Mononuclear cell (primary cell): ENCODE measurements around the gene PIEZO1. TPM values are rescaled to one million over a fixed set of nuclear protein-coding genes. Genes with fewer than 3 reads are reported as not detected.

Experiments
- H3K27me3 ChIP-seq: 2 replicates; pipeline ENCODE4 v1.6.0; 2011; ENCODE audit warnings: low read length, control low read depth; ENCODE audit not compliant: insufficient read depth
- H3K4me1 ChIP-seq: 2 replicates; pipeline ENCODE4 v1.5.1; 2011; ENCODE audit warnings: mild to moderate bottlenecking, low read length, control low read depth; ENCODE audit not compliant: insufficient read depth
- H3K4me3 ChIP-seq: 2 replicates; pipeline ENCODE4 v1.5.1; 2011; ENCODE audit warnings: mild to moderate bottlenecking, low read length, moderate library complexity
- H3K9me3 ChIP-seq: 2 replicates; pipeline ENCODE4 v1.5.1; 2011; ENCODE audit warnings: low read depth, mild to moderate bottlenecking, control low read depth, low read length
- total RNA-seq: library from RNA; depleted of rRNA; stranded (reverse); fragments of >200 nt; gene quantifications from one replicate; pipeline ENCODE4 v1.2.3, GENCODE V29; 2012

PIEZO1 gene
- total RNA-seq, 1 donor = 54.5 TPM

DNA sequence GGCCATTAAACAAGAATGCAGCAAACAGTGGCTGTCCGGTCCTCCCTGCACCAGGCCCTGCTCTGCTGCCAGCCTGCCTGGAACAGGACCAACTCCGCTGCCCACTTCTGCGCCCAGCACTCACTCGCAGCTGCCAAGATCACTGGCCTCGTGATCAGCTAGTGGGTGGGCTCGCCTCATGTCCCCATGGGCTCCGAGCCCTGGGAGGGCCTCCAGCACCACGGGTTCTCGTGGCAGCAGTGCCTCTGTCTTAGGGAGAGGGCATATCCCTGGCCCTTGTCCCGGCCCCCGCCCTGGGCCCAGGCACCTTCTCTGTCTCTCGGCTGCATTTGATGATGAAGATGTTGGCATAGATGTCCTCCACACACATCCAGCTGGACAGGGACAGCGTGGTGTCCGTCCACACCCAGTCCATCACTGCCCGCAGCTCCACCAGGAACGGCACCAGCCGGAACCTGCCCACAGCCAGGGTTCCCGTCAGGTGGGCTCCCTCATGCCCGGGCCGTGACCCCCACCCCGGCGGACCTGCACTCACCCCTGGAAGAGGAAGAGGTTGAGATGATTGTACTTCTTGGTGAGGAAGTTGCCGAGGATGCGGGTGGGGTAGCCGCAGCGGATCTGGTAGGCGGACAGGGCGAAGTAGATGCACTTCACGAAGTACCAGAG lies 65.6 kb downstream of the PIEZO1 start:
- no peaks in the 10 kb centered on the region for H3K9me3 ChIP-seq
- H3K27me3 ChIP-seq = no peaks in the 10 kb centered on the region
- H3K4me3 ChIP-seq = no peak overlapping the region
- no peaks in the 10 kb centered on the region for H3K4me1 ChIP-seq

DNA sequence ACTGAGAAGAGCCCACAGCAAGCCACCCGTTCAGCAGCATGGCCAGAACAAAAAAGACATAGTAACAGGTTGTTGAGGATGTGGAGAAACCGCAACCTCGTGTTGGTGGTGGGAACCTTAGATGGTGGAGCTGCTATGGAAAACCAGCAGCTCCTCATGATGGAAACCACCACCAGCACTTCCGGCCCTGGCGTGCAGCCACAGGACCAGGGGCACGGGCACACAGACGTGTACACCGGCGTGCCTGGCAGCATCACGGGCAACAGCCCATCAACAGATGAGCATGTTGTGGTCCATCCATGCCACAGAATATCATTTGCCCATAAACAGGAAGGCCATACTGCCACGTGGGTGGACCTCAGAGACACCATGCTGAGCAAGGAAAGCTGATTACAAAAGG lies 66.8 kb downstream of the PIEZO1 start:
- no peaks in the 10 kb centered on the region for H3K4me1 ChIP-seq
- no peak overlapping the region for H3K4me3 ChIP-seq
- H3K27me3 ChIP-seq = no peaks in the 10 kb centered on the region
- H3K9me3 ChIP-seq = no peaks in the 10 kb centered on the region

DNA sequence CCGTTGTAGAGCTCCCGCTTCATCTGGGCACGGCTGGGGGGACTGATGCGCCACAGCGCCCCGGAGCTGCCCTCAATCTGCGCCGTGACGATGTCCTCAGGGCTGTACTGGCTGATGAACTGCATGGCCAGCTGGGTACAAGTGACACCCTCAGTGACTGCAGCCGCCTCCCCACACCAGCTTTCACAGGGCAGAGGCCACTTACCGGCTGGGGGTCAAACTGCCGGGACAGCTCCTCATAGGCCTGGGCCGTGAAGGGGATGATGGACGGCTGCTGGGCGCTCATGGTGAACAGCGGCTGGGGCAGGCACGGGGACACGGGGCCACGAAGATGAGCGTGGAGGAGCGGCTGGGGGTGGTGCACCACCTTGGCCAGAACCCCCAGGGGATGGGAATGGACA lies 68.4 kb downstream of the PIEZO1 start:
- Histone ChIP-seq H3K9me3 (no peaks in the 10 kb centered on the region), H3K27me3 (no peaks in the 10 kb centered on the region), H3K4me3 (no peak overlapping the region), H3K4me1 (no peaks in the 10 kb centered on the region)

DNA sequence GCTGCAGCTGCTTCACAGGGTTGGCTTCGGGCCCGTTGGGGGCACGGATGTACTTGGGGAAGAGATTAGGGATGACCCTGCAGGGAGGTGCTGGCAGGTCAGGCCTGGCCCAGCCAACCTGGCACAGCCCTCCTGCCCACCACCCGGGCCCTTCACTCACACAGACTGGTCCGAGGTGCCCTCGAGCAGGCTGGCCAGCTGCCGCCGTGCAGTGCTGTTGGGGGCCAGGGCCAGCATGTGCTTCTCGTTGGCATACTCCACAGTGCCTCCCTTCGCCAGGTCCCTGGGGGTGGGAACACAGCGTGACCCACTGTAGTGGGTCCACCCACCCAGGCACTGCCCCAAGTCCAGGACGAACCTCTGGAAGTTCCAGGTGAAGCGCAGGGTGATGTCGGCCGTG lies 68.8 kb downstream of the PIEZO1 start:
- H3K27me3 ChIP-seq = no peaks in the 10 kb centered on the region
- H3K4me1 ChIP-seq = no peaks in the 10 kb centered on the region
- no peaks in the 10 kb centered on the region for H3K9me3 ChIP-seq
- no peak overlapping the region for H3K4me3 ChIP-seq

DNA sequence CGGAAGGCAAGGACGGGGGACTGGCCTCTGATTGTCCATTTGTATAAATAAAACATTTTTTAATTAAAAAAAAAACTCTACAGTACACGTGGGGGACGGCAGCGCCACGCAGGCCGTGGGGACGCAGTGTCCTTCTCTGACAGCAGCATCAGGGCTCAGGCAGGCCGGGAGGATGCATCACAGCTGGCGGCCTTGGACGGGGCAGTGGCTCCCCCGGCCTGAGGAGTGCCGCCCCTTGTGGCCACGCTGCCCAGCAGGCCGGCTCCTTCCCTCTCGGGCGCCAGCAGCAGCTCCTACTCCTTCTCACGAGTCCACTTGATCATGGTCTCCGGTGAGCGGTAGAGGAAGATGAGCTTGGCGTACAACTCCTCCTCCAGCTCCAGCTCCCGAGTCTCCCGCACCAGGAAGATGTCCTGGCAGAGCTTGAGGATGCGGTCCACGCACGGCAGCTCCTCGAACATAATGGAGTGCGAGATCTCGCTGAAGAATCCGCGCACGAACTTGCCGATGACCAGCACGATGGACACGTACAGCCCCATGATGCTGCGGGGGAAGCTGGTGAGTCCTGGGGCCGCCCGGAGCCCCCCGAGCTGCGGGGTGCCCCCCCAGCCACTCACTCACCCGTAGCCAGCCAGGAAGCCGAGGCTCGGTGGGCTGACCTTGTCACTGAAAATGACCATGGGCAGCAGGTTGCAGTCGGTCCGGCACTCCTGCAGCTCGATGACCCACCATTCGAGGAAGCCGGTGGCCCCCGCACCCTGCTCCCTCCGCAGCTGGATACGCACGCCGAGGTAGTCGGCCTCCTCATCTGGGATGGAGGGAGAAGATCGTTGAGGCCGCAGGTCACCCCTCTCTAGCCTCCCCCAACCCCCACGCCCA lies 69.5 kb downstream of the PIEZO1 start:
- Histone ChIP-seq H3K27me3 (no peaks in the 10 kb centered on the region), H3K4me3 (no peak overlapping the region), H3K4me1 (no peaks in the 10 kb centered on the region), H3K9me3 (no peaks in the 10 kb centered on the region)

DNA sequence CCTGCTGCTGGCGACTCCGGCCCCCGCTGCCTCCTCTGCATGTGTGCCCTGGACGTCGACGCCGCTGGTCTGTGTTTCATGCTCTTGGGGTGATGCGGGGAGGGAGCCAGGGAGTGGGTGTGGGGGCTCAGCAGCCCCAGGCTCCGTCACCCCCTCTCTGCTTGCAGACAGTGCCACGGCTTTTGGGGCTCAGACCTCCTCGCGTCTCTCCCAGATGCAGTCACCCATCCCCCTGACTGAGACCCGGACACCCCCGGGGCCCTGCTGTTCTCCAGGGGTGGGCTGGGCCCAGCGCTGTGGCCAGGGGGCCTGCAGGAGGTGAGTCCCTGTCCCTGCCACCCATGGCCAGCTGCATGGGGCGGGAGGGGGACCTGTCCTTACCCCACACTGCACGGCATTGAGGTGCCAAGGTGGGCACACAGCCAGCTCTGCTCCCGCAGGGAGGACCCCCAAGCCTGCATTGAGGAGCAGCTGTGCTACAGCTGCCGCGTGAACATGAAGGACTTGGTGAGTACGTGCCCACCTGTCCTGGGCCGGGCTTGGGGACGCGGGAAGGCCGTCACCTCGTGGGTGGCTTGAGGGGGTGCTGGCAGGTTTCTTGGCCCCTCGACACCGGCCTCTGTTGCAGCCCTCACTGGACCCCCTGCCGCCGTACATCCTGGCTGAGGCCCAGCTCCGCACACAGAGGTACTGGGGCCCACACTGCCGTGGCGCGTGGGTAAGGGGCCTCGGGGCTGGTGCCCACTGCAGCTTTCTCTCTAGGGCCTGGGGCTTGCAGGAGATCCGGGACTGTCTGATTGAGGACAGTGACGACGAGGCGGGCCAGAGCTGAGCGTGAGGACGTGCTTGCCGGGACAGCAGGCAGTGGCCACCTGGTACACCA lies 70.4 kb downstream of the PIEZO1 start:
- Histone ChIP-seq H3K4me3 (no peak overlapping the region), H3K4me1 (no peaks in the 10 kb centered on the region), H3K9me3 (no peaks in the 10 kb centered on the region), H3K27me3 (no peaks in the 10 kb centered on the region)

DNA sequence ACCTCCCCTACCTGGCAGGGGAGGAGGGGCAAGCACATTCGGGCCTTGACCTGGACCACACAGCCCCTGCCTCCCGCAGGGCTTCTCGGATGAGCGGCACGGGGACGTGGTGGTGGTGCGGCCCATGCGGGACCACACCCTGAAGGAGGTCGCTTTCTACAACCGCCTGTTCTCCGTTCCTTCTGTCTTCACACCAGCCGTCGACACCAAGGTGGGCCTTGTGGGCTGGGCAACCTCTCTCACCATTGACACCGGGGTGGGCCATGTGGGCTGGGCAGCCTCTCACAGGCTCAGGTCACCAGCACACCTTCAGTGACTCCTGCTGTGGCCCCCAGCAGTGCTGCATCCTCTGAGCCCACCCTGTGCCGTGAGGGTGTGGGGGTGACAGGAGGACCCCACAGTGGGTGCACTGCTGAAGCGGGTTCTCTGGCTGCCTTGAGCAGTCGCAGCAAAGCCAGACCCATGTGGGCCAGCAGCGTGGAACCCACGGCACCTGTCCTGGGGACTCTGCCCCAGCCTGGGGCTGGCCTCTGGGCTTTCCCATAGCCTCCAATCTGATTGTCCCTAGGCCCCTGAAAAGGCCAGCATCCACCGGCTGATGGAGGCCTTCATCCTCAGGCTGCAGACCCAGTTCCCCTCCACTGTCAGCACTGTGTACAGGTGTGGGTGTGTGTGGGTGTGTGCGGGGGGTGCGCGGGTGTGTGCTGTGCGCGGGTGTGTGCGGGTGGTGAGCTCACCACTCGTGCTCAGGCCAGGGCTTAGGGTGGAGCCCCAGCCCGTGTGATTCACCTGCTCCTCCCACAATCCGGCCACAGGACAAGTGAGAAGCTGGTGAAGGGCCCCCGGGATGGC lies 71.2 kb downstream of the PIEZO1 start:
- Histone ChIP-seq H3K9me3 (no peaks in the 10 kb centered on the region), H3K4me1 (no peaks in the 10 kb centered on the region), H3K27me3 (no peaks in the 10 kb centered on the region), H3K4me3 (no peak overlapping the region)

DNA sequence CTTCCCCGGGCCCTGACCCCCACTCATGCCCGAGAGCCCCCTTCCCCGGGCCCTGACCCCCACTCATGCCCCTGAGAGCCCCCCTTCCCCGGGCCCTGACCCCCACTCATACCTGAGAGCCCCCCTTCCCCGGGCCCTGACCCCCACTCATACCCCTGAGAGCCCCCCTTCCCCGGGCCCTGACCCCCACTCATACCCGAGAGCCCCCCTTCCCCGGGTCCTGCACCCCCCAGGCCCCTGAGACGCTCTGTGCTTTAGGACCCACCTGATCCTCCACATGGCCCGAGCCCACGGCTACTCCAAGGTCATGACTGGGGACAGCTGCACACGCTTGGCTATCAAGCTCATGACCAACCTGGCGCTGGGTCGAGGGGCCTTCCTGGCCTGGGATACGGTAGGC lies 72.0 kb downstream of the PIEZO1 start:
- Histone ChIP-seq H3K4me1 (no peaks in the 10 kb centered on the region), H3K27me3 (no peaks in the 10 kb centered on the region), H3K9me3 (no peaks in the 10 kb centered on the region), H3K4me3 (no peak overlapping the region)

DNA sequence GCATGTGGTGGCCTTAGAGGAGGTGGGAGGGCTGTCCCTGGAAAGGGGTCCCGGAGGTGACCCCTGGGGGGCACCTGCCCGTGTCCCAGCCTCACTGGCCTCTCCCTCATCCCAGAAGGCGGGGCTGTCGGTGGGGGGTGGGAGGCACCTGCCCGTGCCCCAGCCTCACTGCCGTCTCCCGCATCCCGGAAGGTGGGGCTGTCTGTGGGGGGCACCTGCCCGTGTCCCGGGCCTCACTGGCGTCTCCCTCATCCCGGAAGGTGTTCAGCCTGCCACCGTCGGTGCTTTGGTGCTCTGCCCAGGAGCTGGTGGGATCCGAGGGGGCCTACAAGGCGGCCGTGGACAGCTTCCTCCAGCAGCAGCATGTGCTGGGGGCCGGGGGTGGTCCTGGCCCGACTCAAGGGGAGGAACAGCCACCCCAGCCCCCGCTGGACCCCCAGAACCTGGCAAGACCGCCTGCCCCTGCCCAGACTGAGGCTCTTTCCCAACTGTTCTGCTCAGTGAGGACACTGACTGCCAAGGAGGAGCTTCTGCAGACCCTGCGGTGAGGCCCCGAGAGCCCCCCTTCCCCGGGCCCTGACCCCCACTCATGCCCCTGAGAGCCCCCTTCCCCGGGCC lies 72.5 kb downstream of the PIEZO1 start:
- no peaks in the 10 kb centered on the region for H3K9me3 ChIP-seq
- peaks cover 1% of the 10 kb centered on the region for H3K4me1 ChIP-seq
- H3K4me3 ChIP-seq = no peak overlapping the region
- no peaks in the 10 kb centered on the region for H3K27me3 ChIP-seq

DNA sequence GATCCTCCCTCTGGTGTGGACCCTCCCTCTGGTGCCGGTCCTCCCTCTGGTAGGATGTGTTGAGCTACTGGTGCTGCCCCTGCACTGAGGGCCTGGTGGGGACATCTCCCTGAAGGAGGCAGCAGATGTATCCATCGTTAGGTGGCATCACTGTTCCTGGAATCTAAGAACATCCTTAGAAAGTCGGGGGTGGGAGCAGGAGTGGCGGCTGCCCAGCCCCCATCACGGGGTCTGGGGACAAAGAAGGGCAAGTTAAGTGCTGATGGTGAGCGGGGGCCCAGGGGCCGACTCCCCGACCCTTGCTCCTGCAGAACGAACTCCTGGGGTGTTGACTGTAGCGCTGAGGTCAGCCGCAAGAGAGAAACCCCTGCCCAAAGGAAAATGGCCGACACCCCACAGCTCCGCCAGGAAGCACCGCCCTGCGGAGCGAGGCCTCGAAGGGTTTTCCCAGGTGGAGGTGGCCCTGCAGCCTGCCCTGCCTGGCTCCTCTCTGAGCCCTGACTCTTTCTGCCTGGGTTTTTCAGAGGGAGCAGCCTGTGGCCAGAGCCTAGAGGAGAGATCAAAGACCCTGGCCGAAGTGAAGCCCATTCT lies 73.2 kb downstream of the PIEZO1 start:
- no peak overlapping the region for H3K4me3 ChIP-seq
- no peaks in the 10 kb centered on the region for H3K27me3 ChIP-seq
- peaks cover 8% of the 10 kb centered on the region for H3K4me1 ChIP-seq

DNA sequence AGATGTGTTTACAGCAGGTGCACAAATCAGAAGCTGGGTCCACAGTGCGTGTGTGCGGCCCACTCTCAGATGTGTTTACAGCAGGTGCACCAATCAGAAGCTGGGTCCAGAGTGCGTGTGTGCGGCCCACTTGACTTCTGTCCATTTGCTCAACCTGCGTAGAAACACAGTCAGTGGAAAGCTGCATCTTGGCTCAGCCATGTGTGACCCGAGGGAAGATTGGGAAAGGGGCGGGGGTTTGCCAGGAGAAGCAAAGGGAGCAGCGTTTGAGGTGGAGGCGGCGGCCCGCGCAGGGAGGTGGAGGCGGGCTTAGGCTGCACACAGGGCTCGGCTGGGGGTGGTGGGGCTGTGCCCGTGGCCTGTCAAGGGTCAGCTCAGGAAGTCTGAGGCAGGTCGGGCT lies 74.5 kb downstream of the PIEZO1 start:
- H3K9me3 ChIP-seq = no peaks in the 10 kb centered on the region
- peaks cover 12% of the 10 kb centered on the region for H3K4me1 ChIP-seq
- no peaks in the 10 kb centered on the region for H3K27me3 ChIP-seq
- H3K4me3 ChIP-seq = no peak overlapping the region

More for the DNA sequence above, 73.2 kb downstream of the PIEZO1 start:
- H3K9me3 ChIP-seq = no peaks in the 10 kb centered on the region

DNA sequence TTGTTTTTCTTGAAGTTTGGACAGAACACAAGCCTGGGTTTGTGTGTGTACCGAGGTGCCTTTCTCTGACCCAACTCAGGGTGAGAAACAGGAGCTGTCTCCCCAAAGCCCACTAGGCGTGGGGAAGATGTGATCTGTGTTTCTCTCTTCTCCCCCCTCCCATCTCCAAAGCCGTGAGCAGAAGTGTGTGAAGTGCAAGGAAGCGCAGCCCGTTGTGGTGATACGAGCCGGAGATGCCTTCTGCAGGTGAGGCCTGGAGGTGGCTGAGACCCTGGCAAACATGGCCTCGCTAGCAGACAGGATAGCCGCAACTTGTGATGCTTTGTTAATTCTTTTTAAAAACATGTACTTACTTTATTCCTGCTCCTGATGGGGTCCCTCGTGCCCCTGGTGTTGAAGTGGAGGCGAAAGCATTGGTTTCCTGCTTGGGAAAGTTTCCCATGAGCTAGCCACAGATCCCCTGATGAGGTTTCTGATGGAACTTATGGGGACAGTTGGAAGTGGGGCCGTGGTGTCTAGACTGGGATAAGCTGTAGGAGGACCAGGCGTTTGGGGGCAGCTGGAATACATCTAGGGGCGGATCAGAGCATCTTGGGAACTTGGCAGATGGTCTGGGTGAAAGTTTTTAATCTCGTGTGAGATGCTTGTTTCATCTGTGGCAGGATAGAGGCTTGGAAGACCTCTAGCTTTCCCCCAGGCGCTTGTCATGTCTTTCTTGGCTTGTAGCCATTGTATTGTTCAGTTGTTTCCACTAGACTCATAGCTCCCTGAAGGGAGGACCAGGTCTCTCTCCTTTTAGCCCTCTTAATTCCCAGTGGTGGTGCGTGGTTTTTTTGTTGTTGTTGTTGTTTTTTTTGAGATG lies 77.8 kb downstream of the PIEZO1 start:
- Histone ChIP-seq H3K27me3 (no peaks in the 10 kb centered on the region), H3K9me3 (no peaks in the 10 kb centered on the region), H3K4me1 (peaks cover 43% of the 10 kb centered on the region), H3K4me3 (peak overlapping the region; percentile 88)
